RWPE1 (cell line): ENCODE measurements around the gene KCND2.

ENCODE experiments used
- CTCF ChIA-PET: fragments of 350-600 bp; sonication (Branson Sonifier 250); formaldehyde crosslinking; extraction: SDS; loops from one replicate; lab custom pipeline; 2021; lab: Yijun Ruan, JAX
- POLR2A ChIA-PET: fragments of 400-600 bp; formaldehyde crosslinking; extraction: SDS; loops from one replicate; lab custom pipeline; 2020; ENCODE audit warnings: antibody characterized with exemption; ENCODE audit not compliant: low non-redundant PET; lab: Yijun Ruan, JAX
- DNase-seq: peaks from one replicate; pipeline ENCODE4 v3.0.0; 2012; ENCODE audit warnings: low spot score
- H3K27ac ChIP-seq: fragments of 450-650 bp; 2 replicates; pipeline ENCODE4 v1.5.1; 2017
- TF ChIP-seq, protein P1 (sequence below): fragments of 450-650 bp; conservative IDR thresholded peaks from 2 replicates; pipeline ENCODE4 v1.5.1; 2017; ENCODE audit warnings: low read depth, mild to moderate bottlenecking

Gene KCND2

DNA sequence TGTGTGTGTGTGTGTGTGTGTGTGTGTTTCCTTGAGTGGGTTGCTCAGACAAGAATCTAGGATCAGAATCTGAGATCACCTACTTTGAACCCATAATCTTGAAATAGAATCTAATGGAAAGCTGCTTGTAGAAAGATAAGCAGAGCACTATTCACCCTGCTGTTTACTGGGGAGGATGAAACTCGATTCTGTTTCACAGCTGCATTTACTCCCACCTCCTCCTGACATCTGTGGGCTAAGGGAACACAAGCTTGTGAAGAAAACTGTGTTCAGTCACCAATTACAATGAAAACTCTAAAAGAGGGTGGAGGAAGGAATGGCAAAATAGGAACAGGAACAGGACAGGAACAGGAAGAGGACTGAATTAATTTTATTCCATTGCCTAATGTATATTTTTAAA lies 315.4 kb downstream of the KCND2 start:
- H3K27ac ChIP-seq = no peak overlapping the region
- DNase-seq = no peak
- TF ChIP-seq, protein P1, sequence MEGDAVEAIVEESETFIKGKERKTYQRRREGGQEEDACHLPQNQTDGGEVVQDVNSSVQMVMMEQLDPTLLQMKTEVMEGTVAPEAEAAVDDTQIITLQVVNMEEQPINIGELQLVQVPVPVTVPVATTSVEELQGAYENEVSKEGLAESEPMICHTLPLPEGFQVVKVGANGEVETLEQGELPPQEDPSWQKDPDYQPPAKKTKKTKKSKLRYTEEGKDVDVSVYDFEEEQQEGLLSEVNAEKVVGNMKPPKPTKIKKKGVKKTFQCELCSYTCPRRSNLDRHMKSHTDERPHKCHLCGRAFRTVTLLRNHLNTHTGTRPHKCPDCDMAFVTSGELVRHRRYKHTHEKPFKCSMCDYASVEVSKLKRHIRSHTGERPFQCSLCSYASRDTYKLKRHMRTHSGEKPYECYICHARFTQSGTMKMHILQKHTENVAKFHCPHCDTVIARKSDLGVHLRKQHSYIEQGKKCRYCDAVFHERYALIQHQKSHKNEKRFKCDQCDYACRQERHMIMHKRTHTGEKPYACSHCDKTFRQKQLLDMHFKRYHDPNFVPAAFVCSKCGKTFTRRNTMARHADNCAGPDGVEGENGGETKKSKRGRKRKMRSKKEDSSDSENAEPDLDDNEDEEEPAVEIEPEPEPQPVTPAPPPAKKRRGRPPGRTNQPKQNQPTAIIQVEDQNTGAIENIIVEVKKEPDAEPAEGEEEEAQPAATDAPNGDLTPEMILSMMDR = no peak
- ChIA-PET CTCF (no interaction called here), POLR2A (no interaction called here)

DNA sequence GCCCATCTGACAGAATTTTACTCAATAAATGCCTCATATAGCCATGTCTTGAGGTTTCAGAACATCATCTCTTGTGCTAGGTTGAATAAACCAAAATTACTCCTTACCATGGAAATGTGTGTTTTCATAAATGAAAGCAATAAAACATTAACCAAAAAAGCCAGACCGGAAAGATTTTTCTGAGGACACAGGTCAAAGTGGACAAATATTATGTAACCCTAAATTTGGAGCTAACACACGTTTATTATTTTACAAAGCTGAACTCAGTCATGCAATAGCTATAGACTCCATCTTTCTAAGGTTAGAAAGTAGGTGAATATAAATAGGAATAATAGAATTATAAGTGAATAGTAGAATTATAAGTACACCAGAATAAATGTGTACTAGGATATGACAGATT lies 315.9 kb downstream of the KCND2 start:
- no peak overlapping the region for H3K27ac ChIP-seq
- ChIA-PET POLR2A (no interaction called here), CTCF (no interaction called here)
- TF ChIP-seq, protein P1 = no peak
- no peak for DNase-seq

DNA sequence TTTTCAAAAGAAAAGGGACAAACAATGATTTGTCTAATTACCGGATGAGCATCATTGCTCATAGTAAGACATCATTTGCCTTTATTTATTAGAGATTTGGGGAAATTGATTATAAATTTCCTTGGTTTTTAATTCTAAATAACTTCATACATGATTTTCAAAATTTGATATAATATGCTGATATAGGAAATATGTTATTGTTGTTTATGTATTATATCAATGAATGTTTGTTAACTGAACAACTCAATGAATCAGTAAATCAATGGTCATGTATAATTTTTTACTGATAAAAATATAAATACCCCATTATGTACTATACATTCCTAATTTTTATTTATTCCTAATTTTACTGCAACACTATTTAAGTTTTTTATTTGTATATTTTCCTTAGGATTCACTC lies 327.6 kb downstream of the KCND2 start:
- ChIA-PET POLR2A (no interaction called here), CTCF (no interaction called here)
- DNase-seq = no peak
- TF ChIP-seq, protein P1 = no peak
- no peak overlapping the region for H3K27ac ChIP-seq

DNA sequence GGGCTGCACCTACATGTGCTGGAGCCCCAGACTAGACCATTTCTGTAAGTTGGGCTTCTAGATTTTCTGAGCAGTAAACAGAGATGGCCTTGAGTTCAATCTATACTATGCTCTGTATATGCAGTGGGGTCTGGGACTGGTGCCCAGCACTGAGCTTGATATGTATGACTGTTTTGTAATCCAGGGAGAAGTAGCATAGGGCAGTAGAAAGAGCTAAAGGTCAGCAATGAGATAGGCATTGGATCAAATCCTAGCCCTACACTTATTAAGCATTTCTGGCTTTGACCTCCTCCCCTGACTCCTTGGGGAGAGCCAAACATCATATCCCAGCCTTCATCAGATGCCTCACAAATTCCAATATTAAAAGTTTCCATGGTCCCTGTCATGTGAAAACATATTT lies 330.4 kb downstream of the KCND2 start:
- DNase-seq = no peak
- H3K27ac ChIP-seq = no peak overlapping the region
- ChIA-PET CTCF (no interaction called here), POLR2A (no interaction called here)
- TF ChIP-seq, protein P1 = no peak

DNA sequence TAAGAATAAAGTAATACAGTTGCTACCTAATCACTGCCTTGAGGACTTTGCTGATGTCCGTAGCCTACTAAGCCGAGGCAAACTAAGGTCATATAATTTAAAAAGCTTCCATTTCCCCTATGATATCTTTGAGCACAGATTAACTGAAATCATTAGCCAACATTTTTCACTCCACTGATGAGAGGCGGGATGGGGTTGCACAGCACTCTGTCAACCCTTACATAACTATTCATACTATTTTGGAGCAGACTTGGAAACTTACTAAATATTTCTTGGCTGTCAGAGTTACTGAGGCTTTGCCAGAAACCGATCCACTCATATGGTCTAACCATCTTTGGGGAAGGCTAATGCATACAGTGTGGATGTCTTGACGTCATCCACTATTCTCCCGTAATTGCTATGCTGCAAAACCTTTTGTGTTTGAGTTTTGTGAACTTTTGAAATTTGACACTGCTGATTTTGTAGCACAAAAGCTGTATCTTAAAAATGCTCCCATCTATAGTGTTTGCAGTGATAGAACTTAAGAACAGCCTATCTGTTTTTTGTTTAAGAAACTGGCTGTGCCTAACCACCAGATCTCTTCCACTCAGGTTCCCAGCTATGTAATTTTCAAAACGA lies 336.3 kb downstream of the KCND2 start:
- no peak for DNase-seq
- ChIA-PET POLR2A (no interaction called here), CTCF (interaction anchor here (0.6 kb wide), 1 partner anchor 365 kb away, joined by 4 read pairs; no protein-coding TSS in a partner anchor)
- TF ChIP-seq, protein P1 = no peak
- H3K27ac ChIP-seq = no peak overlapping the region

DNA sequence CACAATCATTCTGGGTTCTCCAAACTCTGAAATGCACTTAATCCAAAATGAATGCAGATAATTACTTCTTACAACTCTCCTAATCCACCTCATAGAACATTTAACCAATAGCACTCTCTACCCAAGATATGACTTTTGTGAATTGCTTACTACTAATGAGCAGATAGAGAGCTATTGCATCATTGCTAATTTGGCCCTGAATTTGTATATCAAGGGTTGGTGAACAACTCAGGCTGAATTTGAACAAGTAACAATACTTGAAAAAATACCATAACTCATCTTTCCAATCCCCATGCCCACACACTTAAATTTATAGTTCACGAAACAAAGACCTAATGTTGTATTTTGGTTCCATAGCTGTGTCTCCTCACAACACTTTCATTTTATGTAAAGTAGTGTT lies 339.0 kb downstream of the KCND2 start:
- CTCF ChIA-PET = no interaction called here
- TF ChIP-seq, protein P1 = no peak
- no peak overlapping the region for H3K27ac ChIP-seq
- DNase-seq = no peak
- POLR2A ChIA-PET = no interaction called here

DNA sequence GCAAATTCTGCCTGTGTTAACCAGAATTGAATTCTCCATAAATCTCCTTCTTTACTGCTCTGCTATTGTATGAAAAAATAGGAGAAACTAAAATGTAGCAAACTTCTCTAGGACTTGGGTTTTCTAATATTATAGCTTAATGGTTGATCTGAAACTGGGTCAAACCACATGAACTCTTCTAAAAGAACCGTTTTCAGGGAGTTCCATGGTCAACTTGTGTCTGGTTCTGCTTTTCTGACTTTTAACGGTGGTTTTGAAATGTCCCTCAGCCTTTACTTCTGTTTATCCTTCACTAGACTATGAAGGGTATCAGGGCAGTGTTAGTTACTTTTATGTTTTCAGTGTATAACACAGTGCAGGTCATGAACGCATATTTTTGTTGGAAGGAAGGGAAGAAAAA lies 342.7 kb downstream of the KCND2 start:
- TF ChIP-seq, protein P1 = no peak
- POLR2A ChIA-PET = no interaction called here

More for the DNA sequence above, 342.7 kb downstream of the KCND2 start:
- CTCF ChIA-PET = no interaction called here
- no peak overlapping the region for H3K27ac ChIP-seq
- DNase-seq = no peak
